Globus pallidus (tissue), 1 donor: Measurements from ENCODE around the gene PCSK7.
"Not testable (repeated sequence)": the region's sequence is repeated elsewhere in the genome, so short reads cannot be mapped to it uniquely, and the experiment has no call there.

ENCODE experiments used
- DNase-seq: peaks from one replicate; pipeline ENCODE4 v3.0.0-alpha.2; 2015; ENCODE audit warnings: low spot score

PCSK7 gene

DNA sequence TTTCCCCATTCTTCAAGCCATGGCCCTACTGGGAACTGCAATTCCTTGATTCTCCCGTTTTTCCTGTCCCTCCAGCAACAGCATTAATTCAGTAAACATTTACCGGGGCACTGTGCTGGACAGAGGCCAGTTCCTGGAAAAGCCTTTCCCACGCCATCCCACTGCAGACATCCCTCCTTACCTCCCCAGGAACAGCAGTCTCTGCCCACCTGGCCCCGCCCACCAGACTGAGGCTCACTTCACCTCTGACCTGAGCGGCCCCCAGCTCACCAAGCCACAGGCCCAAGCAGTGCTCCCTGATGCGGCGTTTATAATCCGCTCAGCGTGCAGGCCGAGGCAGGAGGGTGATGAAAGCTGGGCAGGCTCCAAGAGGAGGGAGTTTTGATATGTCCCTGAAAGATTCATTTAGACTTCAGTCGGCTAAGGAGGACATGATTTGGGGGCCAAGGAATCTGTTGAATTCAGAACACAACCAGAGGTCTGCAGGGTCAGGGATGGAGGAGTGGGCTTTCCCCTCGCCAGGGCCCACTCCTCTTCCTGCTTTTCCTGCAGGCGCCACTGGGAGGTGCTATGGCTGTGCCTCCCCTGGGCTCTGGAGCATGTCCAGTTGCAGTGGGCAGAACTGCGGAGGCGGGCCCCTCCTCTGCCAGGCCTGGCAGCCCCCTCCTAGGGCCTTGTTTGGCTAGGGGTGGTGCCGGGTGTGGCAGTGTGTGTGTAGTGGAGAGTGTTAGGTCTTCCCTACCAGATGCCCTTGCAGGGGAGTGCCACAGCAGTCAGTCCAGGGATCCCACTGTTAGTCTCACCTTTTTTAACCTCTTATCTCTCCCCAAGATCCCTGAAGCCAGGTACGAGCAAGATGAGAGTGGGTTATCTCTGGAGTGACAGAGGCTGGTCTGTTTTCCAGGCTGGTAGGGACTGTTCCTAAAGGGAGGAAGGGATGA, 34.1 kb downstream of the PCSK7 start:
- no peak for DNase-seq

DNA sequence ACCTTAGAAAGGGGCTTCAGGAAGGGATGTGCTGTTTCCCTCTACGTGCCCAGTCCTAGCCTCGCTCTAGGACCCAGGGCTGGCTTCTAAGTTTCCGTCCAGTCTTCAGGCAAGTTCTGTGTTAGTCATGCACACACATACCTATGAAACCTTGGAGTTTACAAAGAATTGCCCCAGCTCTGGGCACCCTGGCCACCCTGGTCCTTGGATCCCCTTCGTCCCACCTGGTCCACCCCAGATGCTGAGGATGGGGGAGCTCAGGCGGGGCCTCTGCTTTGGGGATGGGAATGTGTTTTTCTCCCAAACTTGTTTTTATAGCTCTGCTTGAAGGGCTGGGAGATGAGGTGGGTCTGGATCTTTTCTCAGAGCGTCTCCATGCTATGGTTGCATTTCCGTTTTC, 34.9 kb downstream of the PCSK7 start:
- DNase-seq, result no peak

DNA sequence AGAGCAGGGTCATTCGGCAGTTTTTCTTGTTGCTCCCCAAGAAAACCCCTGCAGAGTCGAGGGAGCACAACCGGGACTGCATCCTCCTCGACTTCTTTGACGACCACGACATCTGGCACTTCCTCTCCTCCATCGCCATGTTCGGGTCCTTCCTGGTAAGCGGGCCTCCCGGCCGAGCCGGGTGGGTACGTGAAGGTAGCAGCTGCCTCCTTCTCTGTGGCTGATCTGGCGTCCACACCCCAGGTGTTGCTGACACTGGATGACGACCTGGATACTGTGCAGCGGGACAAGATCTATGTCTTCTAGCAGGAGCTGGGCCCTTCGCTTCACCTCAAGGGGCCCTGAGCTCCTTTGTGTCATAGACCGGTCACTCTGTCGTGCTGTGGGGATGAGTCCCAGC, 36.1 kb downstream of the PCSK7 start:
- no peak for DNase-seq

DNA sequence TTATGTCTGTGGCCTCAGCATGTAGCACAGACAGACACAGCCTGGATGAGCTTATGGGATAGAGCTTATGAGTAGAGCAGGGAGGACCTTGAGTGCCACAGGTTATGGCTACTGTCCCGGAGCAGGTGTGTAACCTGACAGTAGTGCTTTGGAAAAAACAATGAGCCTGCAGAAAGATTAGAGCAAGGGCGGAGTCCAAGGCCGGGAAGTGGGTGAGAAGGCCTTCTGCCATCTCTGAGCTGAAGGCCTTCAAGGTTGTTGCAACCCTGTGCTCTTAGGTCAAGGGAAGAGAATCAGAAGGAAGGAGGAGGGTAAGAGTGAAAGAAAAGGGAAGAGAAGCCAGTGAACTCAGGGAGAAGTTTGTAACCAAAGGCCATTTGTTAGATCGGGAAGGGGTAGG, 36.6 kb downstream of the PCSK7 start:
- no peak for DNase-seq

DNA sequence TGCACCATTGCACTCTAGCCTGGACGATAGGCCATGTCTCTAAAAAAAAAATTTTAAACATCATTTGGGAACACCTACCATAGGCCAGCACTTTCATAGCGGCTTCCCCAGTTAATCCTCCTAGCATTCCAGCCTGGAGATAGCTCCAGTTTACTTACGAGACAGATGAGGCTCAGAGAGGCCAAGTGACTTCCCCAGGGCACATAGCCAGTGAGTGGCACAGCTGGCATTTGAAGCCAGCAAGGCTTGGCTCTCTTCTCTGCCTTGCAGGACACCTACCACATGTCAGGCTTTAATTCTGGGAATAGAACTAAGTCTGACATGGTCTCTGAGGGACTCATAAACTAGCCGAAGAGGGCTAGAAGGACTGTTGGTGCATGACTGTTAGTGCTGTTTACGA, 37.6 kb downstream of the PCSK7 start:
- no peak for DNase-seq

DNA sequence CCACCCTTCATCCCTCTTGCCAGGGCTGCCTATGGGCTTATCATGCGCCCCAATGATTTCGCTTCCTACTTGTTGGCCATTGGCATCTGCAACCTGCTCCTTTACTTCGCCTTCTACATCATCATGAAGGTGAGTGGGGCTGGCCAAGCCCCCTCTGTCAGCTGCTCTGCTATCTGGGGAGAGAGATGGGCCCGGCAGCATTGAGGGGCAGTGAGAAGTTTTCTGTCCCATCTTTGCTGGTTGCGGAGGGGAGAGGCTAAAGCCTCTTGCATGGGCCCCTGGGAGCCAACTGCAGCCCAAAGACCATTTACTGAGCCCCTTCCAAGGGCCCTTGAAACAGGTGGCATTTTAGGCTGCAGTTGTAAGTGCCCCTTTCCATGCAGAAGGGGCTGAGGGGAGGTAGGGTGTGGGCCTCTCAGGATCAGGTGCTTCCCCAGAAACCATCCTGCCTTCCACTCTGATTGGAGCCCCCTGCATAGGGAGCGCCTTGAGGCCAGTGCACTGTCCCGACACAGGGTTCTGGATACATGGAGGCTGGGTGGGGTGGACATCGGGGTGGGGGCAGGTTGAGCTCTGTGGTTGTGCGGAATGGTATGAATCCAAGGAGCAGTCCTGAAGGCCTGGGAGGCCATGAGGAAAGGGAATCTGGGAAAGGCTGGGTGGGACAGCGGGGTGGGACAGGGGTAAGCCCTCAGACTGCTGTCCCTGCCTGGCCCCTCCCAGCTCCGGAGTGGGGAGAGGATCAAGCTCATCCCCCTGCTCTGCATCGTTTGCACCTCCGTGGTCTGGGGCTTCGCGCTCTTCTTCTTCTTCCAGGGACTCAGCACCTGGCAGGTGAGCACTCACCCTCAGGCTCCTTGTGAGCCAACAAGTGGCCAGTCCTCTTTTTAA, 38.5 kb downstream of the PCSK7 start:
- DNase-seq, result no peak

DNA sequence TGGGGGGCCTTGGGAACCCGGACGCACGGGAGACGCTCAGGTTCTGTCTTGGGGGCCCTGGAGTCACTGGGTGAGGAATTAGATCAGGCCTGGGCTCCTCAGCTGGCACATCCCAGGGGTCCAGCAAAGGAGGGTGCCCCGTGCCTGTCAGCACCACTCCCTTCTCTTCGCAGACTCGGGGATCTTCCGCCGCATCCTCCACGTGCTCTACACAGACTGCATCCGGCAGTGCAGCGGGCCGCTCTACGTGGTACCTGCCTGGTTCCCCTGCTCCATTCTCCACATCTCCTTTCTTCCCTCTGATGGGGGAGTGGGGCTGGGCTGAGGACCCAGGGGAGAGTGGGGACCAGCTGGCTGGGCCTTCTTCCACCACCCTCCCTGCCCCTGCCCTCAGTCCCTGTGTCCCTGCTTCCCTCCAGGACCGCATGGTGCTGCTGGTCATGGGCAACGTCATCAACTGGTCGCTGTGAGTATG, 39.4 kb downstream of the PCSK7 start:
- DNase-seq, result no peak

DNA sequence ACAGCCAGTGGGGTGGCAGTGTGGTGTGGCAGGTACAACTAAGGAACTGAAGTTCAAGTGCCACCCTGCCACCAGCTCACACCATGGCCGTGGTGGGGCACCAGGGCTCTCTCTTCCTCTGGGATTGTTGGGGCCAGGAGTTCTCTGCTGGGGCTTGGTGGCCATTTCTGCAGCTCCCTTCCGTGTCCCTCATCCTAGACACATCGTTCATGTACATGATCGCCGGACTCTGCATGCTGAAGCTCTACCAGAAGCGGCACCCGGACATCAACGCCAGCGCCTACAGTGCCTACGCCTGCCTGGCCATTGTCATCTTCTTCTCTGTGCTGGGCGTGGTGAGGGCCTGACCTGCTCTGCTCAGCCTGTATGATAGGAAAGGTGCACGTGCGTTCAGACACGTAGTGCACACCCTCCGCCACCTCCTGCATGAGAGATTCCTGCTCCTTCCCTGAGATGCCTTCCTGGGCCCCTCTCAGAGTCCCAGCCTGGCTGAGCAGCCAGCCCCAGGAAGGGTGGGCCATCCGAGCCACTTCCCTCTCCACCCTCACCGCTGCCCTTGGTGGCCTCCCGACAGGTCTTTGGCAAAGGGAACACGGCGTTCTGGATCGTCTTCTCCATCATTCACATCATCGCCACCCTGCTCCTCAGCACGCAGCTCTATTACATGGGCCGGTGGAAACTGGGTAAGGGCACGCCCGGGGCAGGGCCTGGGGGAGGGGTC, 40.0 kb downstream of the PCSK7 start:
- no peak for DNase-seq

DNA sequence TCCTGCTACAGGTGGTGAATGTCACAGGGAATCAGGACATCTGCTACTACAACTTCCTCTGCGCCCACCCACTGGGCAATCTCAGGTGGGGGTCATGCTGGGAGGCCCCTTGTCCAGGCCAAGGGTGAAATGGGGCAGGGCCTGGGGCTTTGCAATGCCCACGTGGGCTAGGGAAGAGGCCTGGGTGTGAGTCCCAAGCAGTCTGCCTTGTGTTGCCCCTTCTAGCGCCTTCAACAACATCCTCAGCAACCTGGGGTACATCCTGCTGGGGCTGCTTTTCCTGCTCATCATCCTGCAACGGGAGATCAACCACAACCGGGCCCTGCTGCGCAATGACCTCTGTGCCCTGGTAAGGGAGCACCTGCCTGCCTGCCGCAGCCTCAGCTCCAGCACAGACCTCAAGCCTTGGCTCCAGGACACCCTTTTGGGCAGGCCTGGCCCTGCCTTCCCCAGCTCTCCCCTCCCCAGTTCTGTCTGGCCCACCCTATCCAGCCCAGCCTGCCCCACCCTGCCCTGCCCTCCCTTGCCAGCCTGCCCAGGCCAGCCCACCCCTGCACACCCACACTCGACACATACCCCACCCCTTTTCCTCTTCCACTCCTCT, 41.8 kb downstream of the PCSK7 start:
- no peak for DNase-seq

DNA sequence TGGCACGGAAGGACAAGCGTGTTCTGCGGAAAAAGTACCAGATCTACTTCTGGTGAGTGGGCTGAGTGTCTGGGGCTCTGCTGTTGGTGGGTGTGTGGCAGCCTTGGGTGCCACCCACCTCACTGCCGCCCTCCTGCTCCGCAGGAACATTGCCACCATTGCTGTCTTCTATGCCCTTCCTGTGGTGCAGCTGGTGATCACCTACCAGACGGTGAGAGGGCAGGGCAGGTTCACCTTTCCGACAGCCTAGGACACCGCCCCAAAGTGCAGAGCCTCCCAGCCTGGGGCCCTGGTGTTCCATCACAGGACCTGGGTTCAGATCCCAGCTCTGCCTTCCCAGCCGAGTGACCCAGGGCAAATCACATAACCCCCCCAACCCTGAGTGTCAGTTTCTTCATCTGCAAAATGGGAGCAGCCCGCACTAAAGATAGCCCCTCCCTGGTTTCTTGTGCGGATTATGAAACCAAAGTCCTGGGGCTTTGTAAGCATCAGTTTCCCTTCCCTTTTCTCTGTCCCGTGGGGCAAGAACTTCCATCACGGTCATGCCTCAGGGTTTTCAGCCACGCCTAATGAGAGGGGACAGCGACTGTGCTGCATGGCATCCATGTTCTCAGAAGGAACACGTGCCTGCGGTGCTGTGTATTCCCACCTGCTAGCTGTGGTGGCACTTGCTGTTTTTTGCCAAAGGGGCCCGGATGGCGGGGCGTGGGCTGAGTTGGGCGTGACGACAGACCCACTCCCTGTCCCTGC, 42.5 kb downstream of the PCSK7 start:
- peak; percentile 20 for DNase-seq

DNA sequence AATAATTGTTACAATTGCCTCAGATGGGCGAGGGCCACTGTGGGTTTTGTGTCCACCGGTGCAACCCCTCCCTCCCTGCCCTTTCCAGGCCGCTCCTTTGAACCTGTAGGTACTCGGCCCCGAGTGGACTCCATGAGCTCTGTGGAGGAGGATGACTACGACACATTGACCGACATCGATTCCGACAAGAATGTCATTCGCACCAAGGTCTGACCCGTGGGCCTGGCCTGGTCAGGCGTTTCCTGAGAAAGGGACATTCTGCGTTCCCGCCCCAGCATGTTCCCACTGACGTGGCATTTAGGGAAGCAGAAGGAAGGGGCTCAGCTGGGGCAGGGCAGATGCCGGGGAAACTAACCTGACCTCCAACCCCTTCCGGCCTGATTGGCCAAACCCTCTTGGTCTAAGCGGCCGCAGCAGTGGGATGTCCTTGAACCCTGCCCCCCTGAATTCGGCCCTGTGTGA, 43.2 kb downstream of the PCSK7 start:
- DNase-seq, result no peak

DNA sequence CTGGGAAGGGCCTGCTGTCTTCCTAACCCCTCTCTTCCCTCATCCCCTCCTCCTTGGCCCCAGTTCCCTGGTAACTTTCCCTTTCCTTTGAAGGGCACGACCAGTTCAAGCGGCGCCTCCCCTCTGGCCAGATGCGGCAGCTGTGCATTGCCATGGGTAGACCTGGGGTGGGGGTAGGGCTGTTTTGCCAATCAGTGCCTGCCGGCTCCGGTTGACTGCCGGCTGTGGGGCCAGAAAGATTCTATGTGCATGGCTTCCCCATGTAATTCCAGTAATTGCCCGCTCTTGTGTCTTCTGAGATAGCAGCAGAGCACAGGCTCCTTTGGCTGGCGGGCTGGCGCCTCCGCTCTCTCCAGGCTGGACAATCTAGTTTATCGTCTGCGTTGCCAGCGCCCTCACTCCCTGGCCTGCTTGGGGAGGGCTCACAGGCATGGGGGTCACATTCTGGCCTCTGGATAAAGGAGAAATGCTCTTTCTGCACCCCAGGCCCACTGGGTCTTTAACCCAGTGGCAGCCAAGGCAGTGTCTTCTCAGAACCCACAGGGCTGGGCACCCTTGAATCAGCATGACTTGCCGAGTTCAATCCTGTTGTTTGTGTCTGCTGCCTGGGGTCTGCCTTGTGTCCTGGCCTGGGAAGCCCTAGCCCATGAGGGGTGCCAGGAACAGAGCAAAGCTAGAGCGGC, 43.9 kb downstream of the PCSK7 start:
- no peak for DNase-seq

DNA sequence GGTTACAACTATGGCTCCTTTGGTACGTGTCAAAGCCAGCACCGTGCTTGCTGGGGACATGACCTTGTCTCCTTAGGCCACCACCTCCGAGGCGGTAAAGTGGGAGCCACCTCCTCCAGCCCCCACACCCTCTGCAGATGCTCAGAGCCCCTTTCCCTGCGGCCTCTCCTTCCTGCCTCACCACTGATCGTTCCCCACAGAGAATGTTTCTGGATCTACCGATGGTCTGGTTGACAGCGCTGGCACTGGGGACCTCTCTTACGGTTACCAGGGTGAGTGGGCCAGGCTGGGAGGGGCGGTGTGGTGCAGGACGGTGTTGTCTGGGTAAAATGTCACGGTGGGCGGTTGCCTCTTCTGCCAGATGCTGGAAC, 44.5 kb downstream of the PCSK7 start:
- no peak for DNase-seq

DNA sequence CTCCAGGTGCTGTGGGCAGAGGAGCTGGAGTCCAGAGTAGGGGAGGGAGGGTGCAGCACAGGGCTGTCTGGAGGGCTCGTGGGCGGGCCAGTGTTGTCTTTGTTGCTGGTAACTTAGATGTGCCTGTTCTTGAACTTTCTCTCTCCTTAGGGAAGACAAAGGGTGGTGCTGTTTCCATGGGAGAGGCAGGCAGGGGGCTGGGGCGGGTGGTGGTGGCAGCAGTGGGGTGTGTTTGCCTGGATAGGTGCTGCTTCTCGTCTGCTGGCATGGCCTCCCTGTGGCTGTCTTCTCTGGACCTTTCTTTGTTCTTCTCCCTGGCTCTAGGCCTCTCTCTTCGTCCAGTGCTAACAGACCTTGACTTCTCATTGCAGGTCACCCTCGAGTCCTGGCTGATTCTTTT, 44.9 kb downstream of the PCSK7 start:
- no peak for DNase-seq

DNA sequence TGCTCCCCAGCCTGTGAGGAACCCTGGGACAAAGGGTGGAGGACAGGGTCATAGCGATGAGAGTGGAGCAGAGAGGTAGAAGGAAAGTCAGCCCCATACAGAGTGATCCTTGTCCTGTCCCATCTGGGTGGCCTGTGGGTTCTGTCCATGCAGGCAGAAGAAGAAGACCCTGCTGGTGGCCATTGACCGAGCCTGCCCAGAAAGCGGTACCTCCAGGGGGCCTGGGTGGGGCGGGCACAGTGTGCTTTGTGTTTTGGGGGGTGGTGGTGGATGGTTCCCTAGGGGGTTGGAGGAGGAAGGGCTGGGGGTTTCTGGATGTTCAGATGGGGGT, 45.5 kb downstream of the PCSK7 start:
- no peak for DNase-seq

DNA sequence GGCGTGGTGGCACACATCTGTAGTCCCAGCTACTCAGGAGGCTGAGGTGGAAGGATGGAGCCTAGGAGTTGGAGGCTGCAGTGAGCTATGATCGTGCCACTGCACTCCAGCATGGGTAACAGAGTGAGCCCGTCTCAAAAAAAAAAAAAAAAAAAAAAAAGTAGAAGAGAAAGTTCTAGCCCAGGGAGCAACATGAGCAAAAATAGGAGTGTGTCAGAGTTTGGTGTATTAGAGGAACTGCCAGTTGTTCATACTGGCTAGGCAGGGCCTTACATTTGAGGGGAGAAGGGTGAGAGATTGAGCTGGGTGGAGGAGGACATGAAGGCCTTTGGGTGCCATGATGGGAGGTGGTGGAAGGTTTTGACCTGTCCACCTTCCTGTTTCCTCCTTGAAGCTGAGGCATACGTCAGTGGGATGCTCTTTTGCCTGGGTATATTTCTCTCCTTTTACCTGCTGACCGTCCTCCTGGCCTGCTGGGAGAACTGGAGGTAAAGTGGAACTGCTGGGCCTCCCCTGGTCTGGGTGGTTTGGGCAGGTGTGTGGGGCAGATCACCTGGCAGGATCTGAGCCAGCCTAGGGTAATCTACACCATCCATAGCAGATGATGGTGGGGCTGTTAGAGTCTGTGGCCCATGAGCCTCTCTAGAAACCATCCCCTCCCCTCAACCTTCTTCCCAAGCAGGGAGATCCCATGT, 46.0 kb downstream of the PCSK7 start:
- peak; percentile 25 for DNase-seq

DNA sequence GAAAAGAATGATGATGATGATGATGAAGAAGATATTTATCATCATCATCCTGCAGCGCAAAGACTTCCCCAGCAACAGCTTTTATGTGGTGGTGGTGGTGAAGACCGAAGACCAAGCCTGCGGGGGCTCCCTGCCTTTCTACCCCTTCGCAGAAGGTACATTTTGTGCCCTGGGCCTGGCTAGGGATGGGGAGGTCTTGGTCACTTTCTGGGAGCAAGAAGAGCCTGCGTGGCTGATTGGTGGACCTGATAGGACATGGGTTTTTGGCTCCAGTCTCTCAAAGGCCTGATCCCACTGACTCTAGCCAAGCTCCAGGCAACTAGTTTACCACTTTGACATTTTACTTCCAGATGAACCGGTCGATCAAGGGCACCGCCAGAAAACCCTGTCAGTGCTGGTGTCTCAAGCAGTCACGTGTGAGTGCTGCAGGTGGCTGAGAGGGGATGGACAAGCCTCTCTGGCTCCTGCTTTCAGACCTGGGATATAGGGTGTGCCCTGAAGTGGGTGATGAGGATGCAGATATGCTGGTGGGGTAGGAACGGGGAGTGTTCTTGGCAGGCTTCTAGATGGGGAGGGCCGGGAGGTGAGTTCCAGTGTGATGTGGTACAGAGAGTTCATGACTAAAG, 48.0 kb downstream of the PCSK7 start:
- no peak for DNase-seq

DNA sequence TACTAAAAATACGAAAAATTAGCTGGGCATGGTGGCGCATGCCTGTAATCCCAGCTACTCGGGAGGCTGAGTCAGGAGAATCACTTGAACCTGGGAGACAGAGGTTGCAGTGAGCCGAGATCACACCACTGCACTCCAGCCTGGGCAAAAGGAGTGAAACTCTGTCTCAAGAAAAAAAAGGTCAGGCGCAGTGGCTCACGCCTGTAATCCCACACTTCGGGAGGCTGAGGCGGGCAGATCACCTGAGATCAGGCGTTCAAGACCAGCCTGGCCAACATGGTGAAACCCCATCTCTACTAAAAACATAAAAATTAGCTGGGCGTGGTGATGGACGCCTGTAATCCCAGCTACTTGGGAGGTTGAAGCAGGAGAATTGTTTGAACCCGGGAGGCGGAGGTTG, 48.7 kb downstream of the PCSK7 start:
- not testable (repeated sequence) for DNase-seq

DNA sequence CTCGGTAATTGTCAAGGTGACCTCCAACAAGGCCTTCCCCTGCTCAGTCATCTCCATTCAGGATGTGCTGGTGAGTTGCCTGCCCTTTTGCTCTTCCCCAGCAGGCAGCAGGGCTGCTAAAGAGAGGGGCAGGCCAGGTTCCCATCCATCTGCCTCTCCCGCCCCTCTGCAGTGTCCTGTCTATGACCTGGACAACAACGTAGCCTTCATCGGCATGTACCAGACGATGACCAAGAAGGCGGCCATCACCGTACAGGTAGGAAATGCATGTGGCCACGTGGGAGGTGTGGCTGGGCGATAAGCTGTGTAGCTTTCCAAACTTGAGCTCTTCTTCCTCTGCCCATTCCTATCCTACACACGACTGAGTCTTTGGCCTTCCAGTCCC, 49.3 kb downstream of the PCSK7 start:
- no peak for DNase-seq
